HEK293 (cell line): ENCODE data around the gene DDR2.

Experiments
- CTCF ChIA-PET: fragments of 350-600 bp; formaldehyde crosslinking; extraction: SDS; loops from one replicate; lab custom pipeline; 2021; ENCODE audit warnings: antibody characterized with exemption; lab: Yijun Ruan, JAX
- POLR2A ChIA-PET: fragments of 300-600 bp; formaldehyde crosslinking; extraction: SDS; loops from one replicate; lab custom pipeline; 2020; ENCODE audit warnings: antibody characterized with exemption, inconsistent platforms; lab: Yijun Ruan, JAX
- H3K27ac ChIP-seq: fragments of 200-500 bp; sonication (Bioruptor generic); 2 replicates; pipeline ENCODE4 v1.5.1; 2014; ENCODE audit warnings: low read depth, low read length, control low read depth, inconsistent platforms; ENCODE audit errors: extremely low read depth
- H3K36me3 ChIP-seq, 2 experiments: fragments of 200-500 bp in 1 of 2; sonication (Bioruptor generic) in 1 of 2; 1 replicate in 1 of 2; 2 replicates in 1 of 2; pipeline ENCODE4 v1.5.1; 2014 to 2017; ENCODE audit warnings: inconsistent platforms in 2 of 2, low read length in 2 of 2; ENCODE audit not compliant: control insufficient read depth in 2 of 2, insufficient read depth in 1 of 2
- H3K4me1 ChIP-seq: fragments of 200-500 bp; sonication (Bioruptor generic); 2 replicates; pipeline ENCODE4 v1.5.1; 2014; ENCODE audit warnings: mild to moderate bottlenecking, low read length, inconsistent platforms; ENCODE audit not compliant: control insufficient read depth, insufficient read depth
- H3K4me3 ChIP-seq: 2 replicates; pipeline ENCODE4 v1.5.1; 2011; ENCODE audit warnings: low read depth, mild to moderate bottlenecking, control low read depth, low read length, moderate library complexity
- H3K9me3 ChIP-seq: fragments of 200-500 bp; sonication (Bioruptor generic); 2 replicates; pipeline ENCODE4 v1.5.1; 2014; ENCODE audit warnings: low read depth, low read length, inconsistent platforms; ENCODE audit not compliant: control insufficient read depth, insufficient read depth
- BCL11A ChIP-seq: fragments of 450-650 bp; formaldehyde crosslinking; IDR thresholded peaks from 2 replicates; pipeline ENCODE4 v1.5.1; 2016; ENCODE audit warnings: low read depth, missing biosample characterization, missing genetic modification characterization
- CTCF ChIP-seq: fragments of 450-650 bp; formaldehyde crosslinking; IDR thresholded peaks from 2 replicates; pipeline ENCODE4 v1.5.1; 2016; ENCODE audit warnings: missing biosample characterization, missing genetic modification characterization
- TCF7L2 ChIP-seq: IDR thresholded peaks from 2 replicates; pipeline ENCODE4 v1.6.1; 2011; ENCODE audit warnings: low read depth, mild to moderate bottlenecking, inconsistent platforms, low read length, moderate library complexity, borderline replicate concordance
- ZBTB10 ChIP-seq: fragments of 450-650 bp; formaldehyde crosslinking; IDR thresholded peaks from 2 replicates; pipeline ENCODE4 v1.5.1; 2016; ENCODE audit warnings: missing biosample characterization, missing genetic modification characterization
- ZBTB7A ChIP-seq: fragments of 450-650 bp; formaldehyde crosslinking; IDR thresholded peaks from 2 replicates; pipeline ENCODE4 v1.5.1; 2016; ENCODE audit warnings: low read depth, missing biosample characterization, missing genetic modification characterization
- ZFP41 ChIP-seq: fragments of 450-650 bp; formaldehyde crosslinking; IDR thresholded peaks from 2 replicates; pipeline ENCODE4 v1.5.1; 2016; ENCODE audit warnings: missing biosample characterization, missing genetic modification characterization, borderline replicate concordance
- ZNF16 ChIP-seq: fragments of 450-650 bp; formaldehyde crosslinking; IDR thresholded peaks from 2 replicates; pipeline ENCODE4 v1.5.1; 2016; ENCODE audit warnings: low read depth, missing biosample characterization, missing genetic modification characterization
- ZNF292 ChIP-seq: fragments of 450-650 bp; formaldehyde crosslinking; IDR thresholded peaks from 2 replicates; pipeline ENCODE4 v1.5.1; 2016; ENCODE audit warnings: low read depth, missing biosample characterization, missing genetic modification characterization, borderline replicate concordance
- ZNF350 ChIP-seq: fragments of 450-650 bp; formaldehyde crosslinking; IDR thresholded peaks from 2 replicates; pipeline ENCODE4 v1.5.0; 2017; ENCODE audit warnings: missing biosample characterization, mild to moderate bottlenecking, missing genetic modification characterization
- ZNF423 ChIP-seq: fragments of 450-650 bp; formaldehyde crosslinking; IDR thresholded peaks from 2 replicates; pipeline ENCODE4 v1.5.1; 2016; ENCODE audit warnings: missing biosample characterization, missing genetic modification characterization
- ZNF514 ChIP-seq: fragments of 450-650 bp; formaldehyde crosslinking; IDR thresholded peaks from 2 replicates; pipeline ENCODE4 v1.5.1; 2016; ENCODE audit warnings: missing biosample characterization, missing genetic modification characterization
- ZNF600 ChIP-seq: fragments of 450-650 bp; formaldehyde crosslinking; IDR thresholded peaks from 2 replicates; pipeline ENCODE4 v1.5.1; 2016; ENCODE audit warnings: missing biosample characterization, missing genetic modification characterization
- ZNF670 ChIP-seq: fragments of 450-650 bp; formaldehyde crosslinking; IDR thresholded peaks from 2 replicates; pipeline ENCODE4 v1.5.1; 2016; ENCODE audit warnings: missing biosample characterization, missing genetic modification characterization, low read depth
- ZNF768 ChIP-seq: fragments of 450-650 bp; formaldehyde crosslinking; IDR thresholded peaks from 2 replicates; pipeline ENCODE4 v1.5.1; 2018; ENCODE audit warnings: missing biosample characterization, mild to moderate bottlenecking, missing genetic modification characterization
- ZNF830 ChIP-seq: fragments of 450-650 bp; IDR thresholded peaks from 2 replicates; pipeline ENCODE4 v1.5.0; 2018; ENCODE audit warnings: missing biosample characterization, missing genetic modification characterization, low read depth, mild to moderate bottlenecking, moderate library complexity
- TF ChIP-seq, protein P1 (sequence below): fragments of 450-650 bp; formaldehyde crosslinking; IDR thresholded peaks from 2 replicates; pipeline ENCODE4 v1.5.0; 2017; ENCODE audit warnings: missing biosample characterization, missing genetic modification characterization, borderline replicate concordance
- TF ChIP-seq, protein P2 (sequence below): fragments of 450-650 bp; formaldehyde crosslinking; IDR thresholded peaks from 2 replicates; pipeline ENCODE4 v1.5.1; 2017; ENCODE audit warnings: missing biosample characterization, mild to moderate bottlenecking, missing genetic modification characterization, moderate library complexity

The DDR2 gene

GRCh38 chr1:162621256-162621655 is 11.0 kb upstream of the DDR2 start:
- no peaks in the 10 kb centered on the region for H3K9me3 ChIP-seq
- H3K36me3 ChIP-seq: no peaks in the 10 kb centered on the region
- ChIA-PET POLR2A (no interaction called here), CTCF (interaction anchor here (0.5 to 0.8 kb wide), 2 partner anchors 16 to 753 kb away, joined by 3 to 4 read pairs; no protein-coding TSS in a partner anchor)
- H3K27ac ChIP-seq: no peak overlapping the region
- no peaks in the 10 kb centered on the region for H3K4me1 ChIP-seq
- TF ChIP-seq ZBTB10 (tag by site-specific recombination) (no peak), ZNF16 (no peak), ZNF768 (tag by site-specific recombination) (no peak), ZNF423 (tag by site-specific recombination) (no peak), ZNF600 (tag by site-specific recombination) (no peak)
- TF ChIP-seq, protein P1, sequence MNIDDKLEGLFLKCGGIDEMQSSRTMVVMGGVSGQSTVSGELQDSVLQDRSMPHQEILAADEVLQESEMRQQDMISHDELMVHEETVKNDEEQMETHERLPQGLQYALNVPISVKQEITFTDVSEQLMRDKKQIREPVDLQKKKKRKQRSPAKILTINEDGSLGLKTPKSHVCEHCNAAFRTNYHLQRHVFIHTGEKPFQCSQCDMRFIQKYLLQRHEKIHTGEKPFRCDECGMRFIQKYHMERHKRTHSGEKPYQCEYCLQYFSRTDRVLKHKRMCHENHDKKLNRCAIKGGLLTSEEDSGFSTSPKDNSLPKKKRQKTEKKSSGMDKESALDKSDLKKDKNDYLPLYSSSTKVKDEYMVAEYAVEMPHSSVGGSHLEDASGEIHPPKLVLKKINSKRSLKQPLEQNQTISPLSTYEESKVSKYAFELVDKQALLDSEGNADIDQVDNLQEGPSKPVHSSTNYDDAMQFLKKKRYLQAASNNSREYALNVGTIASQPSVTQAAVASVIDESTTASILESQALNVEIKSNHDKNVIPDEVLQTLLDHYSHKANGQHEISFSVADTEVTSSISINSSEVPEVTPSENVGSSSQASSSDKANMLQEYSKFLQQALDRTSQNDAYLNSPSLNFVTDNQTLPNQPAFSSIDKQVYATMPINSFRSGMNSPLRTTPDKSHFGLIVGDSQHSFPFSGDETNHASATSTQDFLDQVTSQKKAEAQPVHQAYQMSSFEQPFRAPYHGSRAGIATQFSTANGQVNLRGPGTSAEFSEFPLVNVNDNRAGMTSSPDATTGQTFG (tag by site-specific recombination): no peak
- TF ChIP-seq, protein P2, sequence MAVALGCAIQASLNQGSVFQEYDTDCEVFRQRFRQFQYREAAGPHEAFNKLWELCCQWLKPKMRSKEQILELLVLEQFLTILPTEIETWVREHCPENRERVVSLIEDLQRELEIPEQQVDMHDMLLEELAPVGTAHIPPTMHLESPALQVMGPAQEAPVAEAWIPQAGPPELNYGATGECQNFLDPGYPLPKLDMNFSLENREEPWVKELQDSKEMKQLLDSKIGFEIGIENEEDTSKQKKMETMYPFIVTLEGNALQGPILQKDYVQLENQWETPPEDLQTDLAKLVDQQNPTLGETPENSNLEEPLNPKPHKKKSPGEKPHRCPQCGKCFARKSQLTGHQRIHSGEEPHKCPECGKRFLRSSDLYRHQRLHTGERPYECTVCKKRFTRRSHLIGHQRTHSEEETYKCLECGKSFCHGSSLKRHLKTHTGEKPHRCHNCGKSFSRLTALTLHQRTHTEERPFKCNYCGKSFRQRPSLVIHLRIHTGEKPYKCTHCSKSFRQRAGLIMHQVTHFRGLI: no peak
- H3K4me3 ChIP-seq: no peak overlapping the region

GRCh38 chr1:162625679-162626078 is 6.6 kb upstream of the DDR2 start:
- Histone ChIP-seq H3K4me1 (no peaks in the 10 kb centered on the region), H3K36me3 (no peaks in the 10 kb centered on the region), H3K9me3 (no peaks in the 10 kb centered on the region), H3K4me3 (no peak overlapping the region), H3K27ac (no peak overlapping the region)
- no peak for TF ChIP-seq ZNF514 (tag by site-specific recombination)
- ChIA-PET CTCF (interaction anchor here (0.6 to 1.9 kb wide), 2 partner anchors 12 to 217 kb away, joined by 4 to 12 read pairs; no protein-coding TSS in a partner anchor), POLR2A (no interaction called here)

DNA sequence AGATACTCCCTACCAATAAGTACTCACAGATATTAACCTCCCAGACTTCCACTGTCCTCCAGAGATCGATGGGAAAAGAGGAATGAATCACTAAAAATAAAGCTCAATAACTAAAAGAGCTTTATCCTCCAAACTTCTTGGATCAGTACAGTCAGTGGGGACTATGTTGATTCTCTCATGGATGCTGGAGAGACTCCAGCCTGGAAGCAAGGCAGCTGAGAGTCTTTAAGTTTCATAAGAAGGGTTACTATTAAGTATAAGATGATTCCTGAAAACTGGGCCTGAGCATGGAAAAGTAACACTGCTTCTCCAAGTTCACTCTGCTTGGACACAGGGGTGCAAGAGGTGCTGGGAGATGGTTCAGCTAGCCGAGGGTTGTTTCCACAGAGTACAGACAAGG is 6.2 kb upstream of the DDR2 start:
- no peaks in the 10 kb centered on the region for H3K36me3 ChIP-seq
- no peaks in the 10 kb centered on the region; the same call in 1 of the 2 replicates for H3K4me1 ChIP-seq
- TF ChIP-seq ZNF670 (tag by site-specific recombination) (no peak), TCF7L2 (no peak), ZNF830 (no peak), ZBTB10 (tag by site-specific recombination) (no peak), CTCF (no peak), ZBTB7A (tag by site-specific recombination) (no peak), ZNF292 (tag by site-specific recombination) (no peak), ZFP41 (tag by site-specific recombination) (no peak), ZNF350 (tag by site-specific recombination) (no peak), BCL11A (tag by site-specific recombination) (no peak)
- POLR2A ChIA-PET: no interaction called here
- H3K4me3 ChIP-seq: no peak overlapping the region
- no peaks in the 10 kb centered on the region for H3K9me3 ChIP-seq
- CTCF ChIA-PET: interaction anchor here (0.6 to 1.9 kb wide), 2 partner anchors 12 to 218 kb away, joined by 4 to 12 read pairs; no protein-coding TSS in a partner anchor
- no peak overlapping the region for H3K27ac ChIP-seq
